Skeletal muscle tissue (tissue), 4 donors: Measurements from ENCODE around the gene GFPT1. TPM values are rescaled to one million over a fixed set of nuclear protein-coding genes. Genes with fewer than 3 reads are reported as not detected.

ENCODE experiments used
- H3K27ac ChIP-seq: one replicate; pipeline ENCODE4 v1.7.0; 2013; ENCODE audit warnings: mild to moderate bottlenecking, low read depth, low read length, inconsistent platforms
- H3K27me3 ChIP-seq, 3 donors: one replicate each; pipeline ENCODE4 v1.7.0; 2013; ENCODE audit warnings: low read length in 3 of 3; ENCODE audit not compliant: control insufficient read depth in 3 of 3, insufficient read depth in 3 of 3
- H3K36me3 ChIP-seq, 3 donors: one replicate each; pipeline ENCODE4 v1.7.0; 2013; ENCODE audit warnings: low read length in 3 of 3; ENCODE audit not compliant: control insufficient read depth in 3 of 3, insufficient read depth in 3 of 3
- H3K4me1 ChIP-seq, 3 donors: one replicate each; pipeline ENCODE4 v1.7.0; 2013; ENCODE audit warnings: low read length in 3 of 3, mild to moderate bottlenecking in 3 of 3; ENCODE audit not compliant: control insufficient read depth in 3 of 3, insufficient read depth in 3 of 3
- H3K4me3 ChIP-seq, 3 donors: one replicate each; pipeline ENCODE4 v1.7.0; 2013; ENCODE audit warnings: low read length in 3 of 3
- H3K9ac ChIP-seq, 3 donors: one replicate each; pipeline ENCODE4 v1.7.0; 2013; ENCODE audit warnings: low read length in 3 of 3, mild to moderate bottlenecking in 3 of 3, moderate library complexity in 2 of 3, low read depth in 1 of 3
- H3K9me3 ChIP-seq, 3 donors: one replicate each; pipeline ENCODE4 v1.7.0; 2013; ENCODE audit warnings: low read length in 3 of 3; ENCODE audit not compliant: control insufficient read depth in 3 of 3
- total RNA-seq: library from RNA; depleted of rRNA; stranded (reverse); fragments of >200 nt; gene quantifications from one replicate; pipeline ENCODE4 v1.2.3, GENCODE V29; 2014
- donor health status: Osteomylitis.

The GFPT1 gene
- total RNA-seq, 1 donor from 2014 or later: 30.8 TPM

GRCh38 chr2:69299772-69300516, 87.1 kb downstream of the GFPT1 start:
- Histone ChIP-seq H3K4me3 (no peak overlapping the region), H3K4me1 (no peaks in the 10 kb centered on the region), H3K27me3 (peaks cover 0 to 2% (median 0%) of the 10 kb centered on the region in 3 donors), H3K27ac (no peak overlapping the region), H3K9ac (no peak overlapping the region), H3K9me3 (peaks cover 0 to 5% (median 0%) of the 10 kb centered on the region in 3 donors), H3K36me3 (no peaks in the 10 kb centered on the region)

GRCh38 chr2:69298862-69299261, 88.2 kb downstream of the GFPT1 start:
- Histone ChIP-seq H3K9me3 (peaks cover 0 to 1% (median 0%) of the 10 kb centered on the region in 3 donors), H3K36me3 (no peaks in the 10 kb centered on the region), H3K27ac (no peak overlapping the region), H3K4me1 (no peaks in the 10 kb centered on the region), H3K9ac (no peak overlapping the region), H3K4me3 (no peak overlapping the region), H3K27me3 (no peaks in the 10 kb centered on the region)

- Histone ChIP-seq H3K9me3 (no peaks in the 10 kb centered on the region), H3K27me3 (no peaks in the 10 kb centered on the region), H3K4me3 (no peak overlapping the region), H3K9ac (no peak overlapping the region), H3K27ac (no peak overlapping the region), H3K4me1 (no peaks in the 10 kb centered on the region), H3K36me3 (no peaks in the 10 kb centered on the region)
Observed at GRCh38 chr2:69298261-69298660, 88.8 kb downstream of the GFPT1 start.

GRCh38 chr2:69297216-69297615, 89.8 kb downstream of the GFPT1 start:
- no peaks in the 10 kb centered on the region for H3K27me3 ChIP-seq
- H3K9me3 ChIP-seq: no peaks in the 10 kb centered on the region
- H3K36me3 ChIP-seq: no peaks in the 10 kb centered on the region
- H3K9ac ChIP-seq: no peak overlapping the region
- peaks cover 0 to 2% (median 0%) of the 10 kb centered on the region in 3 donors for H3K4me1 ChIP-seq
- H3K4me3 ChIP-seq: no peak overlapping the region
- H3K27ac ChIP-seq: no peak overlapping the region

GRCh38 chr2:69296421-69296820, 90.6 kb downstream of the GFPT1 start:
- no peak overlapping the region for H3K9ac ChIP-seq
- no peaks in the 10 kb centered on the region for H3K9me3 ChIP-seq
- no peaks in the 10 kb centered on the region for H3K36me3 ChIP-seq
- no peak overlapping the region for H3K27ac ChIP-seq
- no peaks in the 10 kb centered on the region for H3K27me3 ChIP-seq
- H3K4me3 ChIP-seq: no peak overlapping the region
- H3K4me1 ChIP-seq: peaks cover 0 to 2% (median 2%) of the 10 kb centered on the region in 3 donors

GRCh38 chr2:69292256-69292655, 94.8 kb downstream of the GFPT1 start:
- no peaks in the 10 kb centered on the region for H3K36me3 ChIP-seq
- peaks cover 3 to 5% (median 5%) of the 10 kb centered on the region in 3 donors for H3K4me1 ChIP-seq
- H3K27ac ChIP-seq: no peak overlapping the region

GRCh38 chr2:69291721-69292120, 95.3 kb downstream of the GFPT1 start:
- H3K4me3 ChIP-seq: no peak overlapping the region
- no peaks in the 10 kb centered on the region for H3K27me3 ChIP-seq
- H3K4me1 ChIP-seq: peaks cover 3 to 5% (median 5%) of the 10 kb centered on the region in 3 donors
- no peaks in the 10 kb centered on the region for H3K9me3 ChIP-seq
- H3K27ac ChIP-seq: no peak overlapping the region
- H3K9ac ChIP-seq: no peak overlapping the region
- H3K36me3 ChIP-seq: no peaks in the 10 kb centered on the region

More at GRCh38 chr2:69292256-69292655, 94.8 kb downstream of the GFPT1 start:
- no peak overlapping the region for H3K9ac ChIP-seq
- H3K9me3 ChIP-seq: no peaks in the 10 kb centered on the region
- no peak overlapping the region for H3K4me3 ChIP-seq
- no peaks in the 10 kb centered on the region for H3K27me3 ChIP-seq

- Histone ChIP-seq H3K27ac (no peak overlapping the region), H3K4me1 (peaks cover 3 to 5% (median 5%) of the 10 kb centered on the region in 3 donors), H3K27me3 (no peaks in the 10 kb centered on the region), H3K4me3 (no peak overlapping the region), H3K9me3 (no peaks in the 10 kb centered on the region), H3K9ac (no peak overlapping the region), H3K36me3 (no peaks in the 10 kb centered on the region)
Observed at GRCh38 chr2:69291004-69291650, 95.9 kb downstream of the GFPT1 start.

- H3K9me3 ChIP-seq: no peaks in the 10 kb centered on the region
- H3K27ac ChIP-seq: no peak overlapping the region
- H3K4me3 ChIP-seq: no peak overlapping the region
- H3K9ac ChIP-seq: no peak overlapping the region
- no peaks in the 10 kb centered on the region for H3K27me3 ChIP-seq
- no peaks in the 10 kb centered on the region for H3K36me3 ChIP-seq
- H3K4me1 ChIP-seq: peaks cover 3 to 5% (median 5%) of the 10 kb centered on the region in 3 donors
Observed at GRCh38 chr2:69288429-69288828, 98.6 kb downstream of the GFPT1 start.

- H3K9ac ChIP-seq: no peak overlapping the region
- peaks cover 3 to 5% (median 4%) of the 10 kb centered on the region in 3 donors for H3K4me1 ChIP-seq
- no peak overlapping the region for H3K4me3 ChIP-seq
- no peaks in the 10 kb centered on the region for H3K9me3 ChIP-seq
- H3K27ac ChIP-seq: no peak overlapping the region
- no peaks in the 10 kb centered on the region for H3K27me3 ChIP-seq
- no peaks in the 10 kb centered on the region for H3K36me3 ChIP-seq
Observed at GRCh38 chr2:69287544-69287943, 99.5 kb downstream of the GFPT1 start.
